Glomerular visceral epithelial cell (primary cell): ENCODE results near the gene GIT2.
"Not testable (repeated sequence)": the region's sequence is repeated elsewhere in the genome, so short reads cannot be mapped to it uniquely, and the experiment has no call there.

Experiments used
- DNase-seq: peaks from one replicate; pipeline ENCODE4 v3.0.0-alpha.2; 2016; ENCODE audit errors: extremely low spot score

The GIT2 gene

GRCh38 chr12:110005319-110005973 lies 9.3 kb upstream of the GIT2 start:
- DNase-seq = no peak

GRCh38 chr12:110004598-110004997 lies 8.4 kb upstream of the GIT2 start:
- no peak for DNase-seq

- no peak for DNase-seq
These were observed 6.7 kb upstream of the GIT2 start for GRCh38 chr12:110002676-110003515.

- peak; percentile 25 for DNase-seq
These were observed 5.4 kb upstream of the GIT2 start for GRCh38 chr12:110001596-110001995.

GRCh38 chr12:109999983-110000505 lies 3.9 kb upstream of the GIT2 start:
- peak; percentile 25 for DNase-seq

- DNase-seq = no peak
These were observed 3.4 kb upstream of the GIT2 start for GRCh38 chr12:109999649-109999971.

- peak; percentile 92 for DNase-seq
These were observed 2.9 kb upstream of the GIT2 start, which contains the start of gene ANKRD13A for GRCh38 chr12:109998904-109999648. Gene ANKRD13A (plus strand): TSS chr12:109999430. CDS start chr12:109999689, 259 bp downstream.

- no peak for DNase-seq
These were observed 2.2 kb upstream of the GIT2 start for GRCh38 chr12:109998241-109998903.

- no peak for DNase-seq
These were observed 1.2 kb upstream of the GIT2 start for GRCh38 chr12:109997393-109997792.

GRCh38 chr12:109996483-109996853 lies 300 bp upstream of the GIT2 start:
- no peak for DNase-seq

GRCh38 chr12:109995361-109995685 lies 845 bp downstream of the GIT2 start:
- no peak for DNase-seq

GRCh38 chr12:109994401-109995175 lies 1.6 kb downstream of the GIT2 start:
- DNase-seq = no peak

- no peak for DNase-seq
These were observed 3.1 kb downstream of the GIT2 start for GRCh38 chr12:109993091-109993490.

- DNase-seq = no peak
These were observed 4.6 kb downstream of the GIT2 start for GRCh38 chr12:109991586-109991985.

- no peak for DNase-seq
These were observed 6.8 kb downstream of the GIT2 start for GRCh38 chr12:109989380-109989779.

- DNase-seq = no peak
These were observed 7.3 kb downstream of the GIT2 start for GRCh38 chr12:109988903-109989302.

GRCh38 chr12:109988274-109988673 lies 7.9 kb downstream of the GIT2 start:
- DNase-seq = no peak

GRCh38 chr12:109987615-109988014 lies 8.6 kb downstream of the GIT2 start:
- DNase-seq = no peak

- DNase-seq = not testable (repeated sequence)
These were observed 9.9 kb downstream of the GIT2 start for GRCh38 chr12:109986236-109986635.

GRCh38 chr12:109983432-109984142 lies 12.6 kb downstream of the GIT2 start:
- DNase-seq = no peak

- DNase-seq = no peak
These were observed 14.0 kb downstream of the GIT2 start for GRCh38 chr12:109982210-109982609.
